Stimulated activated CD4-positive, alpha-beta T cell treated with anti-CD3 and anti-CD28 coated beads, Interleukin-2, amount 100 ng/mL, for 48 hours (primary cell): ENCODE measurements around the gene HRH2.
"Not testable (repeated sequence)": the region's sequence is repeated elsewhere in the genome, so short reads cannot be mapped to it uniquely, and the experiment has no call there.

Experiments
- DNase-seq, 2 donors: peaks; one replicate each; pipeline ENCODE4 v3.0.0-alpha.2; 2020

HRH2 gene, protein sequence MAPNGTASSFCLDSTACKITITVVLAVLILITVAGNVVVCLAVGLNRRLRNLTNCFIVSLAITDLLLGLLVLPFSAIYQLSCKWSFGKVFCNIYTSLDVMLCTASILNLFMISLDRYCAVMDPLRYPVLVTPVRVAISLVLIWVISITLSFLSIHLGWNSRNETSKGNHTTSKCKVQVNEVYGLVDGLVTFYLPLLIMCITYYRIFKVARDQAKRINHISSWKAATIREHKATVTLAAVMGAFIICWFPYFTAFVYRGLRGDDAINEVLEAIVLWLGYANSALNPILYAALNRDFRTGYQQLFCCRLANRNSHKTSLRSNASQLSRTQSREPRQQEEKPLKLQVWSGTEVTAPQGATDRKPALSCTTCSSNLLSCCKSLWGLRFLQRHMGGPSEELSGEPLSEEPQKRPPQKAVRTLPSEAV

DNA sequence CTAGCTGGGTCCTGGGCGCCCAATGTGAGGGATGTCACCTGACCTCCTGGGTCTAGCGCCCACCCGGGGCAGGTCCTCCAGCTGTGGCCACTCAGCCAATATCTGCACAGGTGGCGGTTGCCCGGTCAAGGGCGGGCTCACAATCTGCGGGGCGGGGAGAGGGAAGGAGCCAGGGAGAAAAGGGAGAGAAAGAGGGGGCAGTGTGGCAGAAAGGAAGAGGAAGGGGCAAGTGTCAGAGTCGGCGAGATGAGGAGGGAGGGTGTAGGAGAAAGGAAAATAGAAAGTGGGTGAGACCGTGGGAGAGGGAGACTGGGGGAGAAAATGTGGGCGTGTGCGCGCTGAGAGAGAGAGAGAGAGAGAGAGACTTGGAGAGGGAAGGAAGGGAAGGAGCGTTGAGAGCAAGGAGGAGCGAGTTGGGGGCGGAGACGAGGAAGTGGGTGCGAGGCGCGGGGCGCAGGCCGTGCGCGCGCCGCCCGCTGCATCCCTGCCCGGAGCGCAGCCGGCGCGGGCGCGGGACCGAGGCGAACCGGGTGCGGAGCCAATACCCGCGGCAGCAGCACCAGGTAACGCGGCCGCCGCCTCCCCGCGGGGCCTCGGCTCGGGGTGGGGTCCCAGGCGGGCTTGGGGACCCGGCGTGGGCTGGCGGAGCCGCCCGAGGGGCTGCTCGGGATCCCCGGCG is at the start of gene HRH2:
HRH2 (plus strand) TSS at position 479 of the 679 bp plus-strand sequence. CDS start 25,163 bp downstream, outside the sequence.
- DNase-seq = peak; percentile 45 to 46

DNA sequence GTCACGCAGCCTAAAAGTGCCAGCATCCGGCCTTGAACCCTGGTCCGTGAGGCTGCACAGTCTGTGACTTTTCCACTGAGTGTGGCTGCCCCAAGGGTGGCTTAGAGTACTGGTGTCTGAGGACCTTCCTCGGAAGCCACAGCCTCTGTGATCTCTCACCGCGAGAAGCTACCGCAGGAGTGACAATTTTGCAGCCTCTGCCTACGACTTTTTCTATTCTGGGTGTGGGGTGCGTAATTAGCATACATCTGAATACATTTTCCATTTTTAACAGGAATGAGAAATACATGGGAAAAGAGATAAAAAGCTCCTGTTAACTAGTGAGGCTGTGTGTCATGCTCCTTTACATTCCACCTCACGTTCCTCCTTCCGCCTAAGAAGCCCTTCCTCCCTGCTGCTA is 48.3 kb upstream of the HRH2 start:
- DNase-seq = peak; percentile 23 to 24

DNA sequence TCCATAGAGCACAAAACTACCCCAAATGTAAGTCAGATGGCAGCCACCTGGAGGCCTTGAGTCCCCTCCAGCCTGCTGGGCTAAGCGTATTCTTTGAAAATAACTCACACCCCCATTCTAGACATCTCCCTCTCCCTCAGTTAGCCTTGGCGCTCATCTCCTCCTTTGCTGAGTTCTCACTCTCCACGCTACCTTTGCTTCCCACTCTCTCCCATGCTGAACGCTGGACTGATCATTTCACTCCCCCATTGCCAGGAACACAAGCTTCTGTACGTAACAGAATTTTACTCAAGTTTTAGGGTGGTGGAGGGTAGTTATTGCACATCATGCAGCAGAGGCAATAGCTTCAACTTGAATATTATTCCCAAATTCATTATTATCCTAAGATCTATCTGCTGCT is 47.5 kb upstream of the HRH2 start:
- no peak for DNase-seq

DNA sequence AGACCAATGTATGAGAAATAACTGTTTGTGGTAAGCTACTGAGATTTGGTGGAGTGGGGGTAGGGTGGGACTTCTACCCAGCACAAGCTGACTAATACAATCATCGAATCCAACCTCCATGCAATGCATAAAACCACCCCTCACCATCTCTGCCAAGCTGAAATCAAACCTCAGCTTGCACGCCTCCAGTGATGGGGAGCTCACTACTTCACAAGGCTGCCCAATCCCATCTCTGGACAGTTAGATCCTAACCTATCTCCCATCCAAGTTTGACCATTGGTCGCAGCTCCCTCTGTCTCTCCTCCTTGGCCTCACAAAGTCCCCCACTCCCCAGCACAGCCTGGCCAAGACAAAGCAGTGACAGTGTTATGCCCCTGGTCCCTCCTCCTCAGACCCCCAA is 47.0 kb upstream of the HRH2 start:
- no peak for DNase-seq

DNA sequence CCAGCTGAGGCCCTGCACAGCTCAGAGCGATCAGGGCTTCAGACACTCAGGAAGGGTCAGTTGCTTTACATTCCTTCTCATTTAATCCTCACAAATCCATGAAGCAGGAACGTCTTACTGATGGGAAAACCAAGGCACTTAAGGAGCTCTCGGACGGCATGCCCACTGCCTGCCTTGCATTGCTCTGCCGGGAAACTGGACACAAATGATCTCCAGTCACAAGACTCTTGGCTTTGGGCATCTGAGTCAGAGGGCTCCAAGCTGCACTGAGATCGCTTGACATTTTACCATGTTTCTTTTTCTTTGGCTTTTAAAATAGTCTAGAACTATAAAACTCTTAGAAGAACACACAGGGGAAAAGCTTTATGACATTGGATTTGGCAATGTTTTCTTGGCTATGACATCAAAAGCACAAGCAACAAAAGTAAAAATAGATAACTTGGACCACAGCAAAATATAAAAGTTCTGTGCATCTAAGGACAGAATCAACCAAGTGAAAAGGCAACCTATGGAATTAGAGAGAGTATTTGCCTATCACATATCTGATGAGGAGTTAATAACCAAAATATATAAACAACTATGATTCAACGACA is 43.6 kb upstream of the HRH2 start:
- no peak for DNase-seq

DNA sequence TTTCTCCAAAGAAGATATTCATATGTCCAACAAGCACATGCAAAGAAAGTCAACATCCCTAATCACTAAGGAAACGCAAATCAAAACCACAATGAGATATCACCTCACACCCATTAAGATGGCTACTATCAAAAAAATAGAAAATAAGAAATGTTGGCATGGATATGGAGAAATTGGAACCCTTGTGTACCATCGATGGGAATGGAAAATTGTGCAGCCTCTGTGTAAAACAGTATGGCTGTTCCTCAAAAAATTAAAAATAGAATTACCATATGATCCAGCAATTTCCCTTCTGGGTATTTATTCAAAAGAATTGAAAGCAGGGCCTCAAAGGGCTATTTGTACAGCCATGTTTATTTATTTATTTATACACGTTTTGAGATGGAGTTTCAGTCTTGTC is 43.0 kb upstream of the HRH2 start:
- DNase-seq = no peak

DNA sequence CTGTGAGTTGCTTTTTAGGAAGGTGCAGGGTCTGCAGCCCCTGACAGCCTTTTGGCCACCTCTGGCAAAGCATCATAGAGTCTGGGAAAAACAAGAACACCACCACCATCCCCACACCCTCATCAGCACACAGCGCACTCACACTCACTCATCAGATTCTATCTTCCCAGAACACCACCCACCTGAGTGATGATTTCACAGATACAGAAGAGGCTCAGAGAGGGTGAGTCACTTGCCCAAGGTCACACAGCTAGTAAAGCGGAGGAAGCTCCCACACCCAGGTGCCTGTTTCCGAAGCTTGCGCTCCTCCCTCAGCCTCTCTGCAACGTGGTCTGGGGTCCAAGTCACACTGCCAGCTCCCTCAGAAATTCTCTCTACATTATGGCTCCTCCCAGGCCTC is 41.8 kb upstream of the HRH2 start:
- DNase-seq = peak in 1 of 2 donors; percentile 23

DNA sequence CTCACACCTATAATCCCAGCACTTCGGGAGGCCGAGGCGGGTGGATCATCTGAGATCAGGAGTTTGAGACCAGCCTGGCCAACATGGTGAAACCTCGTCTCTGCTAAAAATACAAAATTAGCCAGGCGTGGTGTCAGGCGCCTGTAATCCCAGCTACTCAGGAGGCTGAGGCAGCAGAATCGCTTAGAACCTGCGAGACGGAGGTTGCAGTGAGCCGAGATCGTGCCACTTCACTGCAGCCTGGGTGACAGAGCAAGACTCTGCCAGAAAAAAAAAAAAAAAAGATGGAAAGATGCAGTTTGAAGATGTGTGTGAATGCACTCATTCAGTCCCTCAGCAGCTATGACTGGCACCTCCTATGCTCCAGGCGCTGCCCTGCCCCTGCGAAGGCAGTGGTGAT is 41.3 kb upstream of the HRH2 start:
- not testable (repeated sequence) for DNase-seq

DNA sequence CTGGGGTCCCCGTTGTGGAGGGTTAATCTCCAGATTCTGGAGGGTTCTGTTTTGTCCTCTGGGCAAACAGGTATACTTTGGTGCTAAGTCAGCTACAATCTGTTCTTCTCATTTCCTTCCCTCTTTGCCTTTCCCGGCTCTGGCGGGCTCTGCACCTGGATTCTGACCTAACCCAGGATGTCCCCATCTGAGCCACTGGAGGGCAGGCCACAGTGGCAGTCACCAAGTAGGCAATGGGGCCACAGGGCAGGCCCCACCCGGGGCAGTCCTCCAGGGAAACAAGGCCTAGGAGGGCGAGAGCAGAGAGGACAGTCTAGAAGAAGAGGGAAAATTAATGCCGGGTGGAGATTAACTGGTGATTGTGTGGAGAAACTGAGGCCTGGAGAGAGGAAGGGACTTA is 40.4 kb upstream of the HRH2 start:
- DNase-seq = no peak

DNA sequence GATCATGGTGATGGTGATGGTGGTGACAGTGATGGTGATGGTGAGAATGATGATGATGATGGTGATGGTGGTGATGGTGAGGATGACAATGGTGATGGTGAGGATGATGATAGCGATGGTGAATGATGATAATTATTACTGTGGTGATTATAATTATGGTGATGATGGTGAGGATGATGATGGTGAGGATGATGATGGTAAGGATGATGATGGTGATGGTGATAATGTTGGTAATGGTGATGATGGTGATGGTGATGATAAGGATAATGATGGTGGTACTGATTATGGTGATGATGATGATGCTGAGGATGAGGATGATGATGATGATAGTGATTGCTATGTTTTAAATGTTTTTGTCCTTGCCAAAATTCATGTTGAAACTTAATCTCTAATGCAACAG is 37.3 kb upstream of the HRH2 start:
- no peak for DNase-seq

DNA sequence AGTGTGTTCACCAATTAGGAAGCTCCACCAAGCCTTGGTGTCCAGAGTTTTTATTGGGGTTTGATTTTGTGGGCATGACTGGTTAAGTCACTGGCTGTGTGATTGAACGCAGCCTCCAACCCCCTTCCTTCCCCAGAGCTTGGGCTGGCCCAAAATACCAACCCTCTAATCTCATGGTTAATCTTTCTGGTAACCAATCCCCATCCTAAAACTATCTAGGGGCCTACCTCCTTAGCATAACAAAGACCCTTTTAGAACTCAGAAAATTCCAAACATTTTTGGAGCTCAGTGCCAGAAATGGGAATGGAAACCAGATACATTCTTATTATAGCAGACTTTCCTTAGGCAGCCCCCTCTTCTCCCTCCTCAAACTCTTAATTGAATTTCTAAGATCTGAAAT is 35.9 kb upstream of the HRH2 start:
- no peak for DNase-seq

DNA sequence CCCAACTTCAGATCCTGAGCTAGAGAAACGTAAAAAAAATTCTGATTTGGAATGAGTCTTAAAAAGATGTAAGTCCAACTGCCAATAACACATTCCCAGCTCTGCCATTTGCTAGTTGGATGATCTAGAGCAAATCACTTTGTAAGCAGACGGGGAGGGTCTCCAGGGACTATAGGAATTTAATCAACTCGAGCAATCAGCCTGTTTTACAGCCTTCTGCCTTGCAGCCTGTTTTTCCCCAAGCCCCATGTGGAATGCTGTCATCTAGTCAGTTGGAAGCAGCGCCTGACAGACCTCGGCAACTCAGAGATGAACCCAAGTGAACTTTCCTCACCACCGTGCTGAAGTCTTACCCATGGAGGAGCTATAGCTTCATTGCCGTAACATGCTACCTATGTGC is 34.8 kb upstream of the HRH2 start:
- DNase-seq = no peak

DNA sequence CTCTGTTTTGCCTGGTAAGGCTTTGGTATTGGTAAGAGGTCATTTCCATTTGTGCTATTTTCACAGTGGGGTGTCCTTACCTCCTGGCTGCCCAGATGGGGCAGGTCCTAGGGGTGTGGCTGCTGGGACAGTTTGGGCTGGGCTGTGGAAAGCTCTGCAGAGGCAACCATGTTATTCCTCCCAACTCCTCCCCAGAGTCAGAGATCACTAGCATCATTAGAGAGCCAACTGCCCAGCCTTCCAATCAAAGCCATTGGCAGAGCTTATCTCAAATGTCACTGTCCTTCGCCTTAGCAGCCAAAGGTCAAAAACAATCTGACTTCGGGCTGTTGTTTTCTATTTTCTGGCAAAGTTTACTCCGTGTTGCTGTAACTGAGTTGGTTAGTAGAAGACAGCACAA is 33.6 kb upstream of the HRH2 start:
- no peak for DNase-seq

DNA sequence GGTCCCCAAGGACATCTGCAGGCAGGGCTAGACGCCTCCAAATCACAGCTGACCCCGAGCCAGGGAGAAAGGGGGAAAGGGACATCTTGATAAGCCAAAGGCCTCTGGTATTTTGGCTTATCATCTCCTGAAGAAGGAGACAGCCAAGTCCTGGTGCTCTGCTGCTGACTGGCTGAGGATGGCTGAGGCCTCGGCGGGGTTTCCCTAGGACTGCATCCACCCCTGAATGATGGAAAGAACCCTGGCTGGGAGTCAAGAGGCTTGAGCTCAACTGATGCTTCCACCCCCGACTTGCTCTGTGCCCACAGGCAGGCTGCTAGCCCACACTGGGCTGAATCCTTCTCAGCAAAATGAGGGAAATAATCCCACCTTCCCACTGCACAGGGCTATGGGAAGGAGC is 30.9 kb upstream of the HRH2 start:
- DNase-seq = no peak

DNA sequence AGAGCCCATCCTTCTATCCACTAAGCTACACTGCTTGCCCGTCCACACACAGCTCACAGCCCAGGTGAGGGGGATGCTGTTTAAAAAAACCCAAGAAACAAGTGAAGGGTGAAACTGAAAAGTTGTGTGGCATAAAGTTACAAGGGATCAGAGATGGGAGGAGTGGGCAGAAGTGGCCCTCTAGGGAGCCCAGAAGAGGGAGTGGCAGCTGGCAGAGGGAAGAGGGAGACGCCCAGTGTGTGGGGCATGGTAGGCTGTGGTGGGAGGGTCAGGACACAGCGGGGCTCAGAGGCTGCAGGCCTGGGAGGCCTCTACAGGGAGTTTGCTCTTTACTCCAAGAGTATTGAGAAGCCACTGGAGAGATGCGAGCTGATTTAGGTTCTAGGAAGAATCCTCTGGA is 30.1 kb upstream of the HRH2 start:
- DNase-seq = no peak

DNA sequence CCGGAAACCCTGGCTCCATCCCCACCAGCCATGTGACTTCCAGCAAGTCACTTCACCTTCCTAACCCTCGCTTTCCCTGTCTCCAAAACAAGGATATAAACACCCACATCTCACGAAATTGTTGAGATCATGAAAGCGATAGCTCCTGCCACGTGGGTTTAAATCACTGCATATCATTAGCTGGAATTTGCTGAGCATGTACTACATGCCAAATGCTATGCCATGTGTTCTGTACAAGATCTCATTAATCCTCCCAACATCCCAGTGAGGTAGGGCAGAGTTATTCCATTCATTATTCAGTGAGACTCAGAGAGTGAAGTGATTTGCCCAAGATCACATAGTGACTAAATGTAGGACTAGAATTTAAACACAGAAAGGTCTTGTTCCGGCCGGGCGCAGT is 29.2 kb upstream of the HRH2 start:
- DNase-seq = no peak

DNA sequence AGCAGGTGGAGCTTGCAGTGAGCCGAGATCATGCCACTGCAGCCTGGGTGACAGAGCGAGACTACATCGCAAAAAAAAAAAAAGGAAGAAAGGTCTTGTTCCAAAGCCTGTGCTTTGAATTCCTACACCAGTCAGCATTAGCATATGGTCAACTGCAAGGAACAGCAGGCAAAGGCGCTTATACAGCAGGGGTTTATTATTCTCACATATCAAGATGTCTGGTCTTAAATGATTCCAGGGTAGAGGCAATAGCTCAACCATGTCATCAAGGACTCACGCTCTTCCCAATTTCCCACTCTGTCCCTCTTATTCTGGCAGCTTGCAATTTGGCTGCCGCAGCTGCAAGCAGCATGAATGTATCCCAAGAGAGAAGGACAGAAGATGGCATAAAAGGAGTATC is 28.6 kb upstream of the HRH2 start:
- no peak for DNase-seq

DNA sequence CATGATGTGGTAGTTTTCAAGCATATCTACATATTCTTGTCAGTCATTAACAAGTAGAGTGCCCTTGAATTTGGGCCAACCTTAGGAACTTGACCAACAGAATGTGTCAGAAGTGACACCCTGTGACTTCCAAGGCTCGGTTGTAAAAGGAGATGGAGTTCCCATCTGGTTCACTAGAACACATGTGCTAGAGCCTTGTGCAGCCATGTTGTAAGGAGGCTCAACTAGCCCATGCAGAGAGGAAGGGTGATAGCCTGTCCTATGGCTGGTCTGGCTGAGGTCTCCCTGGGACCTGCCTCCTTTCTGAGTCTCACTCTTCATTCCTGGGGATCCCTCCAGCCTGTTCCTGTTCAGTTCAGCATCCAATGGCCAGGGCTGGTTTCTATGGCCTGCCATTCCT is 28.1 kb upstream of the HRH2 start:
- DNase-seq = no peak

DNA sequence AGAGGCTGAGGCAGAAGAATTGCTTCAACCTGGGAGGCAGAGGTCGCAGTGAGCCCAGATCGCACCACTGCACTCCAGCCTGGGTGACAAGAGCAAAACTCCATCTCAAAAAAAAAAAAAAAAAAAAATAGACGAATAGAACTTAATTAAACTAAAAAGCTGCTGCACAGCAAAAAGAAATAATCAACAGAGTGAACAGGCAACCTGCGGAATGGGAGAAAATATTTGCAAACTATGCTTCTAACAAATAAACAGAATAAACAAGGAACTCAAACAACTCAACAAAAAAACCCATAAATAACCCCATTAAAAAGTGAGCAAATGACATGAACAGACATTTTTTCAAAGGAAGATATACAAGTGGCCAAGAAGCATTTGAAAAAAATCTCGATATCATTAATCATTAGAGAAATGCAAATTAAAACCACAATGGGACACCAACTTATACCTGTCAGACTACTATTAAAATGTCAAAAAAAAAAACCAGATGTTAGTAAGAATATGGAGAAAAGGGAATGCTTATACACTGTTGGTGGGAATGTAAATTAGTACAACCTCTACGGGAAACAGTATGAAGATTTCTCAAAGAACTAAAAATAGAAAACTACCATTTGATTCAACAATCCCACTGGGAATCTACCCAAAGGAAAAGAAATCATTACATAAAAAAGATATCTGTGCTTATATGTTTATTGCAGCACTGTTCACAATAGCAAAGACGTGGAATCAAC is 21.9 kb upstream of the HRH2 start:
- DNase-seq = no peak

DNA sequence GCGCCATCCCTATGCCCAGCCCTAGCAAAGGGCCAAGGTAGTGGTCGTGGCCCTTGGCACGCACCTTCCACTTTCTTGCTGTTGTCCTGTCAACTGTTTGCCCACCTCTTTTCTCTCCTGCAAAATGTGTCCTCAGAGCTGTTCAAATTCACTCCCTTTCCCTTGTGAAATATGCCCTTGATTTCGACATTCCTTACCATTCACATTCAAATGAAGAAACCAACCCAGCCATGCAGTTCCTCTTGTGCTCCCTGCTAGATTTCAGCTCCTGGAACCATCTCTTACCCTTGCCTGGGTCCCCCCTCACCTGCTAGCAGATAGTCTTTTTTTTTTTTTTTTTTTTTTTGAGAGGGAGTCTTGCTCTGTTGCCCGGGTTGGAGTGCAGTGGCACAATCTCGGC is 19.6 kb upstream of the HRH2 start:
- no peak for DNase-seq

DNA sequence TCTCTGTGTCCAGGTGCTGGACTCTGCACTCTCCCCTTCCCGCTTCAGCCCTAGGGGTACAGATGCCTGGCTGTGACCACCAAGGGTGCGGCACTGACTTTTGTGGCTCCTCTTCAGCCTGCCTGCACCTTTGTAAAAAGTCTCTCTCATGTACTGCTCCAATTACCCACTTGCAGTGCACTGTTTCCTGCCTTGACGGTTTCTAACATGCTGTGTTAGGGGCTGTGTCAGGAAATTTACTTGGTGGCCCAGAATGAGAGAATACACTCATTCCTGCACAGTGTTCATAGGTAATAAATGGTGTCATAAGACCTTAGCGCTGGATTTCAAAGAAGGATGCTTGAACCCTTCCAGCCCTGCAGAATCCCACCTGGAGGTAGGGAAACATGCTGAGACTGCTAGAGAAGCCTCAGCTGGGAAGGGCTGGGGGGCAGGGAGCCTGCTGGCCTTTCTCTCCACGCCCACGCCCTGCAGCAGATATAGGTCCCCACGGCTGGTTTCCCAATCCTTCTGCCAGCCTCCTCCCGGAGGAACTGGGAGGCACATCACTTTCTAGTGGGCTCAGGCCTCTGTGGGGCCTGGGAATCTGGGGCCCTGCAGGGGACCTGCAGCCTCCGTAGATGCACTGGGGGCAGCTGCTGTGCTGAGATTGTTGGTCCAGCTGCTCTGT is 17.6 kb upstream of the HRH2 start:
- no peak for DNase-seq

DNA sequence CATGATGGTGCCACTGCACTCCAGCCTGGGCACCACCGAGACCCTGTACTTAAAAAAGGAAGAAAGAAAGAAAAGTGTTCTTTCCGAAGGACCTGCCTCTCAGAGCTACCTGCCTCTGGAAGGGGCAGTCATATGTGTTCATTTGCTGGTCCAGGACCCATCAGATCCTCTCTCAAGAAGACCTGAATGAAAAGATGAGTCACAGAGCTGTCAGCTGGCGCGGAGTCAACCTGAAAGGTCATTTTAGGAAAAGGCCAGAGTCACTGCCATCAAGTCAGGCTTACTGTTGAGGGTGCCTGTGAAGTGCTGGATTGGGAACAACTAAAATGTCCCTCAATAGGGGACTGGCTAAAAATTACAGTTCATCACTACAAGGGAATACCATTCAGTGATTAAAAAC is 14.9 kb upstream of the HRH2 start:
- no peak for DNase-seq

DNA sequence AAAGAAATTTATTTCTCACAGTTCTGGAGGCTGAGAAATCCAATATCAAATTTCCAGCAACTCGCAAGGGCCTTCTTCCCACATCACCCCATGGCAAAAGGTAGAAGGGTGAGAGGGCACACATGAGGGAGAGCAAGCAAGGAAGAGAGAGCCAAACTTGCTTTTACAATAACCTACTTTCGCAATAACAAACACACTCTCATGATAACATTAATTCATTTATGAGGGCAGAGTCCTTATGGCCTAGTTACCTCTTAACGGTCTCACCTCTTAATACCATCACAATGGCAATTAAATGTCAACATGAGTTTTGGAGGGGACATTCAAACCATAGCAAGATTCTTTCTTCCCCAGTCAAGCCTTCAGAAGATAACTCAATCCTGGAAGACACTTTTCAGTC is 11.6 kb upstream of the HRH2 start:
- DNase-seq = no peak
